HEK293 (cell line): ENCODE results near the gene CDH11.

Experiments
- CTCF ChIA-PET: fragments of 350-600 bp; formaldehyde crosslinking; extraction: SDS; loops from one replicate; lab custom pipeline; 2021; ENCODE audit warnings: antibody characterized with exemption; lab: Yijun Ruan, JAX
- POLR2A ChIA-PET: fragments of 300-600 bp; formaldehyde crosslinking; extraction: SDS; loops from one replicate; lab custom pipeline; 2020; ENCODE audit warnings: antibody characterized with exemption, inconsistent platforms; lab: Yijun Ruan, JAX
- H3K27ac ChIP-seq: fragments of 200-500 bp; sonication (Bioruptor generic); 2 replicates; pipeline ENCODE4 v1.5.1; 2014; ENCODE audit warnings: low read depth, low read length, control low read depth, inconsistent platforms; ENCODE audit errors: extremely low read depth
- H3K36me3 ChIP-seq, 2 experiments: fragments of 200-500 bp in 1 of 2; sonication (Bioruptor generic) in 1 of 2; 1 replicate in 1 of 2; 2 replicates in 1 of 2; pipeline ENCODE4 v1.5.1; 2014 to 2017; ENCODE audit warnings: inconsistent platforms in 2 of 2, low read length in 2 of 2; ENCODE audit not compliant: control insufficient read depth in 2 of 2, insufficient read depth in 1 of 2
- H3K4me1 ChIP-seq: fragments of 200-500 bp; sonication (Bioruptor generic); 2 replicates; pipeline ENCODE4 v1.5.1; 2014; ENCODE audit warnings: mild to moderate bottlenecking, low read length, inconsistent platforms; ENCODE audit not compliant: control insufficient read depth, insufficient read depth
- H3K4me3 ChIP-seq: 2 replicates; pipeline ENCODE4 v1.5.1; 2011; ENCODE audit warnings: low read depth, mild to moderate bottlenecking, control low read depth, low read length, moderate library complexity
- H3K9me3 ChIP-seq: fragments of 200-500 bp; sonication (Bioruptor generic); 2 replicates; pipeline ENCODE4 v1.5.1; 2014; ENCODE audit warnings: low read depth, low read length, inconsistent platforms; ENCODE audit not compliant: control insufficient read depth, insufficient read depth
- BCL11B ChIP-seq: fragments of 450-650 bp; formaldehyde crosslinking; IDR thresholded peaks from 2 replicates; pipeline ENCODE4 v1.5.1; 2016; ENCODE audit warnings: low read depth, missing biosample characterization, missing genetic modification characterization
- ELK4 ChIP-seq: IDR thresholded peaks from 2 replicates; pipeline ENCODE4 v1.6.1; 2011; ENCODE audit warnings: mild to moderate bottlenecking, low read depth, low read length, borderline replicate concordance
- FEZF1 ChIP-seq: fragments of 450-650 bp; formaldehyde crosslinking; IDR thresholded peaks from 2 replicates; pipeline ENCODE4 v1.5.1; 2016; ENCODE audit warnings: missing biosample characterization, missing genetic modification characterization
- HIC1 ChIP-seq: fragments of 450-650 bp; formaldehyde crosslinking; IDR thresholded peaks from 2 replicates; pipeline ENCODE4 v1.5.1; 2016; ENCODE audit warnings: missing biosample characterization, missing genetic modification characterization
- HOXA7 ChIP-seq: sonication (generic); formaldehyde crosslinking; IDR thresholded peaks from 2 replicates; pipeline ENCODE4 v1.8.1; 2022; ENCODE audit warnings: missing genetic modification reagents, borderline replicate concordance
- HOXC10 ChIP-seq: sonication (generic); formaldehyde crosslinking; IDR thresholded peaks from 2 replicates; pipeline ENCODE4 v1.8.1; 2023; ENCODE audit warnings: mild to moderate bottlenecking, missing genetic modification reagents
- KLF7 ChIP-seq: fragments of 450-650 bp; formaldehyde crosslinking; IDR thresholded peaks from 2 replicates; pipeline ENCODE4 v1.5.1; 2016; ENCODE audit warnings: missing biosample characterization, missing genetic modification characterization, borderline replicate concordance
- REPIN1 ChIP-seq: fragments of 450-650 bp; formaldehyde crosslinking; IDR thresholded peaks from 2 replicates; pipeline ENCODE4 v1.5.1; 2017; ENCODE audit warnings: missing biosample characterization, missing genetic modification characterization, low read depth
- SCRT1 ChIP-seq: fragments of 450-650 bp; formaldehyde crosslinking; IDR thresholded peaks from 2 replicates; pipeline ENCODE4 v1.5.1; 2016; ENCODE audit warnings: missing biosample characterization, missing genetic modification characterization, borderline replicate concordance
- SP7 ChIP-seq: fragments of 450-650 bp; formaldehyde crosslinking; IDR thresholded peaks from 2 replicates; pipeline ENCODE4 v1.5.1; 2016; ENCODE audit warnings: missing biosample characterization, missing genetic modification characterization
- WT1 ChIP-seq: fragments of 450-650 bp; formaldehyde crosslinking; IDR thresholded peaks from 2 replicates; pipeline ENCODE4 v1.5.1; 2016; ENCODE audit warnings: missing biosample characterization, missing genetic modification characterization
- ZFP37 ChIP-seq: fragments of 450-650 bp; formaldehyde crosslinking; IDR thresholded peaks from 2 replicates; pipeline ENCODE4 v1.5.1; 2016; ENCODE audit warnings: missing biosample characterization, missing genetic modification characterization
- ZFP69B ChIP-seq: fragments of 450-650 bp; formaldehyde crosslinking; IDR thresholded peaks from 2 replicates; pipeline ENCODE4 v1.5.1; 2016; ENCODE audit warnings: missing biosample characterization, missing genetic modification characterization
- ZNF112 ChIP-seq: fragments of 450-650 bp; formaldehyde crosslinking; IDR thresholded peaks from 2 replicates; pipeline ENCODE4 v1.5.0; 2017; ENCODE audit warnings: missing biosample characterization, missing genetic modification characterization
- ZNF133 ChIP-seq: fragments of 450-650 bp; formaldehyde crosslinking; IDR thresholded peaks from 2 replicates; pipeline ENCODE4 v1.5.1; 2016; ENCODE audit warnings: missing biosample characterization, missing genetic modification characterization
- ZNF140 ChIP-seq: fragments of 450-650 bp; formaldehyde crosslinking; IDR thresholded peaks from 2 replicates; pipeline ENCODE4 v1.5.1; 2016; ENCODE audit warnings: missing biosample characterization, missing genetic modification characterization
- ZNF155 ChIP-seq: fragments of 450-650 bp; formaldehyde crosslinking; IDR thresholded peaks from 2 replicates; pipeline ENCODE4 v1.5.1; 2016; ENCODE audit warnings: missing biosample characterization, missing genetic modification characterization
- ZNF23 ChIP-seq: fragments of 450-650 bp; formaldehyde crosslinking; IDR thresholded peaks from 2 replicates; pipeline ENCODE4 v1.5.1; 2016; ENCODE audit warnings: missing biosample characterization, missing genetic modification characterization, borderline replicate concordance
- ZNF24 ChIP-seq: fragments of 450-650 bp; formaldehyde crosslinking; IDR thresholded peaks from 2 replicates; pipeline ENCODE4 v1.5.1; 2016; ENCODE audit warnings: missing biosample characterization, missing genetic modification characterization
- ZNF274 ChIP-seq, 2 experiments: fragments of 200-500 bp in 1 of 2; fragments of 450-650 bp in 1 of 2; sonication (Bioruptor generic) in 1 of 2; formaldehyde crosslinking in 1 of 2; IDR thresholded peaks; 2 replicates each; pipeline versions ENCODE4 v1.5.1 to v1.6.1; 2014 to 2016; ENCODE audit warnings: borderline replicate concordance in 1 of 2, inconsistent platforms in 1 of 2, low read length in 1 of 2, missing biosample characterization in 1 of 2, missing genetic modification characterization in 1 of 2
- ZNF335 ChIP-seq: fragments of 450-650 bp; formaldehyde crosslinking; conservative IDR thresholded peaks from 2 replicates; pipeline ENCODE4 v1.5.1; 2016; ENCODE audit warnings: missing biosample characterization, missing genetic modification characterization
- ZNF394 ChIP-seq: fragments of 450-650 bp; formaldehyde crosslinking; IDR thresholded peaks from 2 replicates; pipeline ENCODE4 v1.5.1; 2016; ENCODE audit warnings: missing biosample characterization, missing genetic modification characterization, mild to moderate bottlenecking, moderate library complexity, borderline replicate concordance
- ZNF530 ChIP-seq: fragments of 450-650 bp; formaldehyde crosslinking; IDR thresholded peaks from 2 replicates; pipeline ENCODE4 v1.5.1; 2016; ENCODE audit warnings: low read depth, missing biosample characterization, missing genetic modification characterization
- ZNF610 ChIP-seq: fragments of 450-650 bp; formaldehyde crosslinking; IDR thresholded peaks from 2 replicates; pipeline ENCODE4 v1.5.1; 2016; ENCODE audit warnings: missing biosample characterization, missing genetic modification characterization, borderline replicate concordance
- ZNF623 ChIP-seq: fragments of 450-650 bp; formaldehyde crosslinking; IDR thresholded peaks from 2 replicates; pipeline ENCODE4 v1.5.1; 2016; ENCODE audit warnings: missing biosample characterization, missing genetic modification characterization
- ZNF670 ChIP-seq: fragments of 450-650 bp; formaldehyde crosslinking; IDR thresholded peaks from 2 replicates; pipeline ENCODE4 v1.5.1; 2016; ENCODE audit warnings: missing biosample characterization, missing genetic modification characterization, low read depth
- ZNF677 ChIP-seq: fragments of 450-650 bp; IDR thresholded peaks from 2 replicates; pipeline ENCODE4 v1.5.0; 2018; ENCODE audit warnings: missing biosample characterization, mild to moderate bottlenecking, missing genetic modification characterization, moderate library complexity
- ZNF707 ChIP-seq: fragments of 450-650 bp; formaldehyde crosslinking; IDR thresholded peaks from 2 replicates; pipeline ENCODE4 v1.5.1; 2016; ENCODE audit warnings: missing biosample characterization, missing genetic modification characterization
- ZNF776 ChIP-seq: fragments of 450-650 bp; formaldehyde crosslinking; IDR thresholded peaks from 2 replicates; pipeline ENCODE4 v1.5.0; 2017; ENCODE audit warnings: missing biosample characterization, missing genetic modification characterization, borderline replicate concordance
- ZNF791 ChIP-seq: fragments of 450-650 bp; formaldehyde crosslinking; IDR thresholded peaks from 2 replicates; pipeline ENCODE4 v1.5.1; 2016; ENCODE audit warnings: missing biosample characterization, missing genetic modification characterization
- ZNF792 ChIP-seq: fragments of 450-650 bp; formaldehyde crosslinking; IDR thresholded peaks from 2 replicates; pipeline ENCODE4 v1.5.1; 2016; ENCODE audit warnings: missing biosample characterization, missing genetic modification characterization
- TF ChIP-seq, protein P1 (sequence below): fragments of 450-650 bp; formaldehyde crosslinking; IDR thresholded peaks from 2 replicates; pipeline ENCODE4 v1.5.1; 2017; ENCODE audit warnings: missing biosample characterization, missing genetic modification characterization
- TF ChIP-seq, protein P2 (sequence below): fragments of 450-650 bp; formaldehyde crosslinking; IDR thresholded peaks from 2 replicates; pipeline ENCODE4 v1.5.1; 2016; ENCODE audit warnings: missing biosample characterization, missing genetic modification characterization

CDH11 gene

DNA sequence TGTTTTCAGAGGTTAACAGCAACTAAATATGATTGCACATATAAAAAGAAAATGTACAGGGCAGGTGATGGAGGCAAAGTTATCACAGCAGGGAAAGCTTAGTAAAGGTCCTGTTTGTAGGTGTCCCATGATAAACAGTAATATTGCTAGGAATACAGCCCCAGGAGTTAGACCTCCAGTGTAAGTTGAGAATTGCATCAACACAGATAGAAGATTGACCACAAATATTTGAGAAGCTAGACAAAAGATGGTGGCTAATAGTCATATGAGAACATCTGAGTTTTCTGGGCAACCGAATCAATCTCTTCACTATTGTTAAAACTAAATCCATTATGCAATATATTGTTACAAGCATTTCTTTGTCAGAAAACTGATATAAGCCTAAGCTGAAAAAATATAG, 152.6 kb downstream of the CDH11 start:
- Histone ChIP-seq H3K9me3 (no peaks in the 10 kb centered on the region), H3K4me1 (no peaks in the 10 kb centered on the region), H3K27ac (no peak overlapping the region), H3K4me3 (no peak overlapping the region), H3K36me3 (peaks cover 5 to 10% of the 10 kb centered on the region in 2 experiments; a peak in 2 of 3 replicates)
- no peak for TF ChIP-seq ZNF155
- TF ChIP-seq ELK4: no peak
- no peak for TF ChIP-seq HOXA7 (CRISPR knock-in tag)
- no peak for TF ChIP-seq ZFP69B (tag by site-specific recombination)
- TF ChIP-seq ZNF530 (tag by site-specific recombination): no peak
- TF ChIP-seq REPIN1 (tag by site-specific recombination): no peak
- TF ChIP-seq HIC1: no peak
- TF ChIP-seq ZNF791 (tag by site-specific recombination): no peak
- no peak for TF ChIP-seq SP7 (tag by site-specific recombination)
- no peak for TF ChIP-seq ZNF335
- TF ChIP-seq KLF7: no peak
- TF ChIP-seq, protein P1, sequence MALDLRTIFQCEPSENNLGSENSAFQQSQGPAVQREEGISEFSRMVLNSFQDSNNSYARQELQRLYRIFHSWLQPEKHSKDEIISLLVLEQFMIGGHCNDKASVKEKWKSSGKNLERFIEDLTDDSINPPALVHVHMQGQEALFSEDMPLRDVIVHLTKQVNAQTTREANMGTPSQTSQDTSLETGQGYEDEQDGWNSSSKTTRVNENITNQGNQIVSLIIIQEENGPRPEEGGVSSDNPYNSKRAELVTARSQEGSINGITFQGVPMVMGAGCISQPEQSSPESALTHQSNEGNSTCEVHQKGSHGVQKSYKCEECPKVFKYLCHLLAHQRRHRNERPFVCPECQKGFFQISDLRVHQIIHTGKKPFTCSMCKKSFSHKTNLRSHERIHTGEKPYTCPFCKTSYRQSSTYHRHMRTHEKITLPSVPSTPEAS (tag by site-specific recombination): no peak
- TF ChIP-seq ZNF677 (tag by site-specific recombination): no peak
- TF ChIP-seq ZNF670 (tag by site-specific recombination): no peak
- no peak for TF ChIP-seq HOXC10 (CRISPR knock-in tag)
- no peak for TF ChIP-seq ZNF24 (tag by site-specific recombination)
- TF ChIP-seq FEZF1 (tag by site-specific recombination): no peak
- TF ChIP-seq ZNF792 (tag by site-specific recombination): no peak
- POLR2A ChIA-PET: no interaction called here
- CTCF ChIA-PET: no interaction called here

GRCh38 chr16:64968539-64968938, 153.3 kb downstream of the CDH11 start:
- H3K4me3 ChIP-seq: no peak overlapping the region
- no peaks in the 10 kb centered on the region for H3K4me1 ChIP-seq
- CTCF ChIA-PET: interaction anchor here (0.6 kb wide), 1 partner anchor 1013 kb away, joined by 4 read pairs; no protein-coding TSS in a partner anchor
- no peak overlapping the region for H3K27ac ChIP-seq
- POLR2A ChIA-PET: no interaction called here
- H3K9me3 ChIP-seq: no peaks in the 10 kb centered on the region
- H3K36me3 ChIP-seq: peaks cover 5 to 10% of the 10 kb centered on the region in 2 experiments; a peak in 2 of 3 replicates
- TF ChIP-seq ZNF23 (tag by site-specific recombination) (no peak), ZNF707 (tag by site-specific recombination) (no peak), ZNF623 (tag by site-specific recombination) (no peak), ZNF394 (tag by site-specific recombination) (no peak), ZNF274 (IDR thresholded peaks at IDR 0.05; ENCODE audit: low read length) (no peak), ZNF274 (tag by site-specific recombination; IDR thresholded peaks at IDR 0.05; ENCODE audit: borderline replicate concordance) (no peak), ZNF140 (tag by site-specific recombination) (no peak), ZNF776 (tag by site-specific recombination) (no peak), BCL11B (tag by site-specific recombination) (no peak), ZNF610 (tag by site-specific recombination) (no peak), ZFP37 (tag by site-specific recombination) (no peak), SCRT1 (tag by site-specific recombination) (no peak), WT1 (tag by site-specific recombination) (no peak), ZNF112 (tag by site-specific recombination) (no peak), ZNF133 (tag by site-specific recombination) (no peak)
- TF ChIP-seq, protein P2, sequence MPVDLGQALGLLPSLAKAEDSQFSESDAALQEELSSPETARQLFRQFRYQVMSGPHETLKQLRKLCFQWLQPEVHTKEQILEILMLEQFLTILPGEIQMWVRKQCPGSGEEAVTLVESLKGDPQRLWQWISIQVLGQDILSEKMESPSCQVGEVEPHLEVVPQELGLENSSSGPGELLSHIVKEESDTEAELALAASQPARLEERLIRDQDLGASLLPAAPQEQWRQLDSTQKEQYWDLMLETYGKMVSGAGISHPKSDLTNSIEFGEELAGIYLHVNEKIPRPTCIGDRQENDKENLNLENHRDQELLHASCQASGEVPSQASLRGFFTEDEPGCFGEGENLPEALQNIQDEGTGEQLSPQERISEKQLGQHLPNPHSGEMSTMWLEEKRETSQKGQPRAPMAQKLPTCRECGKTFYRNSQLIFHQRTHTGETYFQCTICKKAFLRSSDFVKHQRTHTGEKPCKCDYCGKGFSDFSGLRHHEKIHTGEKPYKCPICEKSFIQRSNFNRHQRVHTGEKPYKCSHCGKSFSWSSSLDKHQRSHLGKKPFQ: no peak
